Measurements from ENCODE around the gene HMGN2.
"Not testable (repeated sequence)": the region's sequence is repeated elsewhere in the genome, so short reads cannot be mapped to it uniquely, and the experiment has no call there.

HMGN2 gene

GRCh38 chr1:26477446-26478152 is 5.4 kb downstream of the HMGN2 start:
- no peak for DNase-seq

GRCh38 chr1:26478159-26478558 is 5.9 kb downstream of the HMGN2 start:
- DNase-seq, result no peak

GRCh38 chr1:26478988-26479387 is 6.7 kb downstream of the HMGN2 start:
- DNase-seq, result no peak

DNA sequence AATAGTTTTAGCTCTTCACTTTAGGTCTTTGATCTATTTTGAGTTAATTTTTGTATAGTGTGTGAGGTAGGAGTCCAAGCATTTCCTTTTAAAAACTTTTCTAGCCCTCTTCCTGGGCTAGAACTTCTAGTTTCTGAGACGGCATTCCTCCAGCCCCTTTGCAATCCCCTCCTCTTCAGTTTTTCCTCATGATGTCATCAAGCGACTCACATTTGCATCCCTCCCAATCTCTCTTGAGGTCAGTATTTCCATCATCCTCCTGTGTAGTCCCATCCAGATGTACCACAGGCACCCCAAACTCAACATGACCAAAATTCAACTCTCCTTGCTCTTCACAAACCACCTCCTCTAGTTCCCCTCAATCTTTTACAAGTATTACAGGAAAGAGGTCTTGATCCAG is 10.7 kb downstream of the HMGN2 start:
- peak; percentile 46 for DNase-seq

GRCh38 chr1:26483980-26484379 is 11.7 kb downstream of the HMGN2 start:
- DNase-seq, result no peak

- DNase-seq, result no peak
Measured at GRCh38 chr1:26490155-26490554, 17.9 kb downstream of the HMGN2 start.

GRCh38 chr1:26493267-26493666 is 21.0 kb downstream of the HMGN2 start:
- no peak for DNase-seq

- DNase-seq, result no peak
Measured at GRCh38 chr1:26493938-26494337, 21.7 kb downstream of the HMGN2 start.

- DNase-seq, result no peak
Measured at GRCh38 chr1:26496861-26497260, 24.6 kb downstream of the HMGN2 start.

DNA sequence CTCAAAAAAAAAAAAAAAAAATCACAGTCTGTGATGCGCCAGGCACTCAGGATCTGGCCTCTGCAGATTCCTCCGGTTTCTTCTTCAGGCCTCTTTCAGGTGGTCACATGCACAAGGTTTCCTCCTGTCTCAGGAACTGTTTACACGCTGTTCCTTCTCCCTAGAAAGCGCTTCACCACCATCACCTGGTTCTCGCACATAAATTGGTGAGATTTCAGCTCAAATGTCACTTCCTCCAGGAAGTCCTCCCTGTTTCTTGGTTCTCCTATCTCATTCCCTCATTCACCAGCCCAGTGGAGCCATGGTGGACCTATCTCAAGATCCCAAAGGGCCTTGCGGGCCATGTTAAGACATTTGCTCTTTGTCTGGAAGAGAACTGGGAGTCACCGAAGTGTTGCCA is 26.7 kb downstream of the HMGN2 start:
- DNase-seq, result no peak

DNA sequence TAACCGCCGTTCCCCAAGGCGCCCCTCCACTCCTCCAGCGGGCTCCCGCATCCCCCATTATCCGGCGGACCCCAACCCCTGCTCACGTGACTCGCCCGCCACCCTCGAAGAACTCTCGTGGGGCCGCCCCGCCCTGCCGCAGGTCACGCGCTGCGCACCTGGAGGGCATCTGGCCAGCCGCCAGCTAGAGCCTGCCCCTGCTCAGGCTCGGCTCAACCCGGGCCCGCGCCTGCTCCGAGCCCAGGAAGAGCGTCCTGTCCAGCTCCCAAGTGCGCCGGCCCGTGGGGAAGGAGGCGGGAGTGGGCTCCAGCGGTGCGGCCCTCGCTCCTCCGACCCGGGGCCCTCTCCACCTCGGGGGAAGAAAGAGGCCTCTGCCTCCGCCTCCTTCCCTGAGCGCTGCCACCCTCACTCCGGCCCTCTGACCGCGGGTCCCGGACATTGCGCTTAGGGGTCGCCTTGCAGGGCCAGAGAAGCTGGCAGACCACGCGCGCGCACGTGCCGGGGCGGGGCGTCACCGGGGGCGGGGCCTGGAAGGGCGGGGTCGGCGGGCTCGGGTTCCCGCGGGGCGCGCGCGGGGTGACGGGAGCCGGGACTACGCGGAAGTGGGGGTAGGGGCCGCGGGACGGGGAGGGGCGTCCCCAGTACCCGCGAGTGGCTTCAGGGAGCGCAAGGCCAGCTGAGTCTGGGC is 28.4 kb downstream of the HMGN2 start:
- DNase-seq, result peak; percentile 80

- DNase-seq, result not testable (repeated sequence)
Measured at GRCh38 chr1:26510711-26511110, 38.5 kb downstream of the HMGN2 start.

- DNase-seq, result not testable (repeated sequence)
Measured at GRCh38 chr1:26515836-26516235, 43.6 kb downstream of the HMGN2 start.

GRCh38 chr1:26516987-26517765 is 44.9 kb downstream of the HMGN2 start:
- DNase-seq, result no peak

- no peak for DNase-seq
Measured at GRCh38 chr1:26517766-26518049, 45.5 kb downstream of the HMGN2 start.

DNA sequence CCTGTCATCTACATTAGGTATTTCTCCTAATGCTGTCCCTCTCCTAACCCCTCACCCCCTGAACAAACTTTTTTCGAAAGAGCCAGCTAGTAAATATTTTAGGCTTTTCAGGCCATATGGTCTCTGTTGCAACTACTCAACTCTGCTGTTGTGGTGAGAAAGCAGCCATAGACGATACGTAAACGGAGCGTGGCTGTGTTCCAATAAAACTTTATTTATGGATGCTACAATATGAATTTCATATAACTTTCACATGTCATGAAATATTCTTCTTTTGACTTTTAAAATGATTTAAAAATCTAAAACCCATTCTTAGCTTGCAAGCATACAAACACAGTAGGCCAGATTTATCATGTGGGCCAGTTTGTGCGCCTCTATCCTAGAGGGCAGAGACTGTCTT is 46.1 kb downstream of the HMGN2 start:
- no peak for DNase-seq

- DNase-seq, result no peak
Measured at GRCh38 chr1:26520339-26520738, 48.1 kb downstream of the HMGN2 start.

DNA sequence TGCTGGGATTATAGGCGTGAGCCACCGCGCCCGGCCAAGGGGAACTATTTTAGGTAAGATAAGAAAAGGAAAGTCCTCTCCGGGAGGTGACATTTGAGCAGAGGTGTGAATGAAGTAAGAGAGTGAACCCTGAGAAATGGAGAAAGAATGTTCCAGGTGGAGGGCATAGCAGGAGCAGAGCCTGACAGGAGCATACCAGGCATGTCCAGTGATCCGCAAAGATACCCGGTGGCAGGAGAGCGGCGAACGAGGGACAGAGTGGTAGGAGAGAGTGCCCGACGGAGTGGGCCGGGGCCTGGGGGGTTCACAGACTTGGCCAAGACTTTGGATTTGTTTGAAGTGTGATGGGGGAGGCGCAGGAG is 49.4 kb downstream of the HMGN2 start:
- DNase-seq, result no peak

- no peak for DNase-seq
Measured at GRCh38 chr1:26522073-26522472, 49.8 kb downstream of the HMGN2 start.

- no peak for DNase-seq
Measured at GRCh38 chr1:26524181-26524580, 51.9 kb downstream of the HMGN2 start.

Data from NCI-H226 (cell line).